ENCODE measurements around the gene TSPAN9. TPM values are rescaled to one million over a fixed set of nuclear protein-coding genes. Genes with fewer than 3 reads are reported as not detected.

The TSPAN9 gene
- total RNA-seq, 1 donor from 2014 or later, result 31.7 TPM

DNA sequence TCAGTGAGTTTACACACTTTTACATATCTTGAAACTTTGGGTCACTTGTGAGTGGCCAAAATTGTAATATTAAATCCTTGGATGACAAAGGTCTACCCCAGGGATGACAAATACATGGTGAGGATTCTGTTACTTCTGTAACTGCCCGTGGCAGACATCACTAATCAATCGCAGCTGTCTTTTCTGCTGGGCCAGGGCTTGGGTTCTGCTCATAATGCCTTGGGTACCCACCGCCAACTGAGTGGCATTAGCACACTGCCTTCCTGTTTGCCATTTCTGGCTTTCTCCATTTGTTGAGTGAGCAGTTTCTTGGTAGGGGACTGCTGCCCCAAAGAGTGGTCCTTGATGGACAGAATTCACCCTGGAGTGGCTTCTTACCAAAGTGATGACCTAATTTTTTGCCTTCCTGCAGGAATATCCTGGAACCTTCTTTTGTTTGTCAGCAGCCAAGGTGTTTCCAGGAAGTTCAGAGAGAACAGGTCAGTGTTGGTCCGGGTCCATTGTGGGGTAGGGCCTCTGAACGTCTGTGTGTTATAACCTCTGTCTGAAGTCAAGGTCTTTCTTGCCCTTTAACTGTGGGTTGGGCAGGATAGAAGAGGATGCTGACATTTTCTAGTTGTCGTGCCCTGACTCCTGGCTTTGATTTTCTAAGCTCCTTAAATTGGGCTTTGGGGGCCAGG lies 6.2 kb downstream of the TSPAN9 start:
- Mint-ChIP-seq H3K4me1 (ENCODE audit: unreplicated experiment) (peaks cover 15% of the 10 kb centered on the region), H3K27me3 (no peaks in the 10 kb centered on the region), H3K9me3 (no peaks in the 10 kb centered on the region), H3K36me3 (peaks cover 48% of the 10 kb centered on the region), H3K4me3 (no peak overlapping the region), H3K27ac (no peak overlapping the region)
- no peak for DNase-seq (ENCODE audit: extremely low spot score, unreplicated experiment)
- TF ChIP-seq, protein P1, sequence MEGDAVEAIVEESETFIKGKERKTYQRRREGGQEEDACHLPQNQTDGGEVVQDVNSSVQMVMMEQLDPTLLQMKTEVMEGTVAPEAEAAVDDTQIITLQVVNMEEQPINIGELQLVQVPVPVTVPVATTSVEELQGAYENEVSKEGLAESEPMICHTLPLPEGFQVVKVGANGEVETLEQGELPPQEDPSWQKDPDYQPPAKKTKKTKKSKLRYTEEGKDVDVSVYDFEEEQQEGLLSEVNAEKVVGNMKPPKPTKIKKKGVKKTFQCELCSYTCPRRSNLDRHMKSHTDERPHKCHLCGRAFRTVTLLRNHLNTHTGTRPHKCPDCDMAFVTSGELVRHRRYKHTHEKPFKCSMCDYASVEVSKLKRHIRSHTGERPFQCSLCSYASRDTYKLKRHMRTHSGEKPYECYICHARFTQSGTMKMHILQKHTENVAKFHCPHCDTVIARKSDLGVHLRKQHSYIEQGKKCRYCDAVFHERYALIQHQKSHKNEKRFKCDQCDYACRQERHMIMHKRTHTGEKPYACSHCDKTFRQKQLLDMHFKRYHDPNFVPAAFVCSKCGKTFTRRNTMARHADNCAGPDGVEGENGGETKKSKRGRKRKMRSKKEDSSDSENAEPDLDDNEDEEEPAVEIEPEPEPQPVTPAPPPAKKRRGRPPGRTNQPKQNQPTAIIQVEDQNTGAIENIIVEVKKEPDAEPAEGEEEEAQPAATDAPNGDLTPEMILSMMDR (conservative IDR thresholded peaks at IDR 0.05), result no peak

DNA sequence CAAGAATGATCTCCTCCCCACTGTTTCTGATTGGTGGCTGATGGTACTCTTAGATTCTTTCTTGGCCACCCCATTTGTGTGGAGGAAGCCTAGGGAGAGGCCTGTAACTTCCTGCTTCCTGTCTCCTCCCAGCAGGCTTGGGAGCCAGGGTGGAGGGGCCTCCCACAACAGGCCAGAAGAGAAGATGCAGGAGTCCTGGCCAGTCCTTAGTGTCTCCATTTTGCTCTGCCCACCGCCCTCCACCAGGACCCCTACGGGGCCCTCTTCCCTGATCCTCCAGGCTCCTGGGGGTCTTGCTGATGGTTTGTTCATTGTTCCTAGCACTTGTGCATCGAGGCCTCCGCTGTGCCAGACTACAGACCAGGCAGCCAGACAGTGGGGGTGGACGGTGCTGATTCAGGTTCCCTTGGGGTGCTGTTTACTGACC lies 6.8 kb downstream of the TSPAN9 start:
- TF ChIP-seq, protein P1 (conservative IDR thresholded peaks at IDR 0.05), result no peak
- Mint-ChIP-seq H3K4me3 (no peak overlapping the region), H3K36me3 (peaks cover 47% of the 10 kb centered on the region), H3K27me3 (no peaks in the 10 kb centered on the region), H3K4me1 (ENCODE audit: unreplicated experiment) (peaks cover 13% of the 10 kb centered on the region), H3K9me3 (no peaks in the 10 kb centered on the region), H3K27ac (no peak overlapping the region)
- DNase-seq (ENCODE audit: extremely low spot score, unreplicated experiment), result no peak

DNA sequence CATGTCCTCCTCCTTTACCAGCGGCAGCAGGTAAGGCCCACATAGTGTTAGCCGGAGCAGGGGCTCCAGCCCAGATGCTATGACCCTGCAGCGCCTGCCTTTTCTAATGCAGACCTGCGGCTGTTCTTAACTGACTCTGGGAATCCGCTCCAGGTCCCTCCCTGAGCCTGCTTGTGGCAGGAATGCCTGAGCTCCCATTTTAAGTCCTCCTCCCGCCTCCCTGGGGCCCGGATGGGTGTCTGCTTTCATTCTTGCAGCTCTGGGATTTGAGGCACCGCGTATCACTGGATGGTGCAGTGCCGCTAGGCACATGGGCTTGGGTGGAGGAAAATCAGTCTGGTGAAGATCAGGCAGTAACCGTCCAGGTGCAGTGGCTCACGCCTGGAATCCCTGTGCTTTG lies 7.6 kb downstream of the TSPAN9 start:
- peaks cover 13% of the 10 kb centered on the region for H3K4me1 Mint-ChIP-seq (ENCODE audit: unreplicated experiment)
- DNase-seq (ENCODE audit: extremely low spot score, unreplicated experiment), result no peak
- no peaks in the 10 kb centered on the region for H3K27me3 Mint-ChIP-seq
- no peaks in the 10 kb centered on the region for H3K9me3 Mint-ChIP-seq
- H3K36me3 Mint-ChIP-seq, result peaks cover 47% of the 10 kb centered on the region
- TF ChIP-seq, protein P1 (conservative IDR thresholded peaks at IDR 0.05), result no peak
- no peak overlapping the region for H3K4me3 Mint-ChIP-seq
- no peak overlapping the region for H3K27ac Mint-ChIP-seq

DNA sequence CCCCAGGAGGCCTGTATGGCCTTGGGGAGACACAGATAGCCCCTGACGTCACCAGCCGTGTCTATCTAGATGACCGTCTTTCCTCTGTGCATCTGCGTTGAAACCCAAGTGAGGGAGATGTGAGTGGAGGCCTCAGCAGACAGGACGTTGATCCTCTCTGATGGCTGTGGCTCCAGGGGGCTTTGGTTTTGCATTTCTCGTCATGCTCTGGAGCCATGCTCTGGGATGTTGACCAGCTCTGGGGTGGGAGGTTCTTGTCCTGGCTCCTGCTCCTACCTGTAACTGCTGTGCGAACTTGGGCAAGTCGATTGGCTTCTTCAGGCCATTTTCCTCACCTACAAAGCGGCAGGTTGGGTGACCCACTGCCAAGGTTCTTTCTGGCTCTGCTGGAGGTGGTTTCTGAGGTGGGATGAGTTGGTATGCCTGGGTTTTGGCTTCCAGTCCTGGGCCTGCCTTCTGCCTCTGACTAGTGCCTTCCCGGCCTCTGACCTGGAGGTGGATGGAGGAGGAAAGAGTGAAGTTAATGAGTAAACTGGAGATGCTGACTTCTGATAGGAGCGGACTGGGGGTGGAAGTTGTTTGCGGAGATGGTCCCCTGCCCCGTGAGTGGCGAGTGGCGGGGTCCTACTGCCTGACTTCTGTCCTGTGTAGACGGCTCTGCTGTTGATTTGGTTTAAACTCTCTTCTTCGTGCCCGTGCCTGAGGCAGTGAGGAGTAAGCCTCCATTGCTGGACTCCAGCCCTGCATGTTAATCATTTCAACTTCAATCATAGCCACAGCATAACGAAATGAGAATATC lies 8.4 kb downstream of the TSPAN9 start:
- H3K27me3 Mint-ChIP-seq, result no peaks in the 10 kb centered on the region
- peaks cover 47% of the 10 kb centered on the region for H3K36me3 Mint-ChIP-seq
- H3K27ac Mint-ChIP-seq, result peak overlapping the region; percentile 66
- no peaks in the 10 kb centered on the region for H3K9me3 Mint-ChIP-seq
- peaks cover 15% of the 10 kb centered on the region for H3K4me1 Mint-ChIP-seq (ENCODE audit: unreplicated experiment)
- TF ChIP-seq, protein P1 (conservative IDR thresholded peaks at IDR 0.05), result no peak
- DNase-seq (ENCODE audit: extremely low spot score, unreplicated experiment), result no peak
- H3K4me3 Mint-ChIP-seq, result peak overlapping the region; percentile 39

DNA sequence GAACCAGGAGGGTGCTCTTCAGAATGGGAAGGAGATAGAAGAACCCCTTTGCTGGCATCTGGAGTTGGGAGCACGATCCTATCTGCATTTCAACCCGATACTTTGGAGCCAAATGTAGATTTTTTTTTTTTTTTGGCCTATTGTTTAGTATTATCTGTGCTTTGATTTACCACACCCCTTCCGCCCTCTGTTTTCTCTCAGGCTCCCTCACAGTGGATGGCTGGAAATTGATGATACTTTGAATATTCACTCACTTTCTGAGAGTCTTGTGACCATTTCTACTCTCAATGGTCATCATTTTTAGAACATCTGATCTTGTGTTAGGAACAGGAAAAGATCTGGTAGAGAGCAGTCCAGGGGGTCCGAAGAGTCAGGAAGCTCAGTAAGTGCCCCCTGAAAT lies 9.0 kb downstream of the TSPAN9 start:
- Mint-ChIP-seq H3K27ac (peak overlapping the region; percentile 66), H3K27me3 (no peaks in the 10 kb centered on the region), H3K9me3 (no peaks in the 10 kb centered on the region), H3K4me3 (peak overlapping the region; percentile 39), H3K36me3 (peaks cover 44% of the 10 kb centered on the region), H3K4me1 (ENCODE audit: unreplicated experiment) (peaks cover 22% of the 10 kb centered on the region)
- DNase-seq (ENCODE audit: extremely low spot score, unreplicated experiment), result no peak
- TF ChIP-seq, protein P1 (conservative IDR thresholded peaks at IDR 0.05), result no peak

Data from type B pancreatic cell (in vitro differentiated cells).